HL-60 (cell line): ENCODE results near the gene GPD2.

Experiments used
- DNase-seq, 2 experiments: peaks; one replicate each; pipeline ENCODE4 v3.0.0-alpha.2; 2010 to 2020; ENCODE audit warnings: low read depth in 1 of 2, low spot score in 1 of 2
- H3K27ac ChIP-seq: fragments of 250-450 bp; sonication (Bioruptor Pico); replicated peaks from 2 replicates; pipeline ENCODE4 v1.5.1; 2020; ENCODE audit warnings: mild to moderate bottlenecking, moderate library complexity
- H3K27me3 ChIP-seq: fragments of 250-450 bp; sonication (Bioruptor Pico); 2 replicates; pipeline ENCODE4 v1.5.1; 2021; ENCODE audit warnings: mild to moderate bottlenecking, moderate library complexity; ENCODE audit not compliant: insufficient read depth, poor library complexity, severe bottlenecking
- H3K4me3 ChIP-seq: replicated peaks from 2 replicates; pipeline ENCODE4 v1.5.1; 2011; ENCODE audit warnings: mild to moderate bottlenecking, control low read depth, low read length; ENCODE audit not compliant: insufficient read depth
- GABPA ChIP-seq: IDR thresholded peaks from 2 replicates; pipeline ENCODE4 v1.6.1; 2012; ENCODE audit warnings: low read depth
- POLR2AphosphoS5 ChIP-seq: IDR thresholded peaks from 2 replicates; pipeline ENCODE4 v1.6.1; 2012; ENCODE audit warnings: low read depth
- SPI1 ChIP-seq: IDR thresholded peaks from 2 replicates; pipeline ENCODE4 v1.6.1; 2012; ENCODE audit warnings: low read depth, mild to moderate bottlenecking, borderline replicate concordance
- TF ChIP-seq, protein P1 (sequence below): IDR thresholded peaks from 2 replicates; pipeline ENCODE4 v1.6.1; 2012; ENCODE audit warnings: low read depth; ENCODE audit not compliant: insufficient replicate concordance
- TF ChIP-seq, protein P2 (sequence below): IDR thresholded peaks from one replicate; pipeline ENCODE4 v1.5.1; 2011; ENCODE audit warnings: low read length, control low read depth, inconsistent platforms; ENCODE audit not compliant: insufficient read depth

The GPD2 gene

DNA sequence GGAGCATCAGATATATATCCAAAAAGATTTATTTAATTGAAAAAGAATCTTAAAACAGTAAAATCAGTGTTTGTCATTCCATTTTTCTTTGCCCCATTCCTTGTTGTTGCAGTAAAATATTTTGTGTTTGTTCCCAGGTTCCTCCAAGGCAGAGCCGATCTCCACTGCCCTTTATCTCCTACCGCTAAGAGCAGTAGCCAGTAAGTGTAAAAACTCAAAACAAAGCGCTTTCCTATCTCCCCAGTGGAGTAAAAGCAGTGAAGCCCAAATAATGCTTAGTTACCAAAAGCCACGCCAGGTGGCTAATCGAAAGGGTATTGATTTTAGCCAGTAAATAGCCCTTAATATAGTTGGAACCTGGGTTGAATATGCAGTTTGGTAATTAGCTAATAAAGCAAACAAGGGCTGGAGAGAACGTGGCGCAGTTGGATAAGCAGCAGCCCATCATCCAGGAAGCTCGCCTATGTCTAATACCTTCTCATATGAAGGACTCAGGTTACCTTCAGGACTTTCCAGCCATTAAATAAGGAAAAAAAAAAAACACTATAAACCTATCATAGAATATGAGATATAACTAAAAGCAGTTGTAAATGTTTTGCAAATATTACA, 12.4 kb upstream of the GPD2 start:
- no peak overlapping the region for H3K27ac ChIP-seq
- TF ChIP-seq SPI1 (no peak), POLR2AphosphoS5 (no peak), GABPA (no peak)
- TF ChIP-seq, protein P1, sequence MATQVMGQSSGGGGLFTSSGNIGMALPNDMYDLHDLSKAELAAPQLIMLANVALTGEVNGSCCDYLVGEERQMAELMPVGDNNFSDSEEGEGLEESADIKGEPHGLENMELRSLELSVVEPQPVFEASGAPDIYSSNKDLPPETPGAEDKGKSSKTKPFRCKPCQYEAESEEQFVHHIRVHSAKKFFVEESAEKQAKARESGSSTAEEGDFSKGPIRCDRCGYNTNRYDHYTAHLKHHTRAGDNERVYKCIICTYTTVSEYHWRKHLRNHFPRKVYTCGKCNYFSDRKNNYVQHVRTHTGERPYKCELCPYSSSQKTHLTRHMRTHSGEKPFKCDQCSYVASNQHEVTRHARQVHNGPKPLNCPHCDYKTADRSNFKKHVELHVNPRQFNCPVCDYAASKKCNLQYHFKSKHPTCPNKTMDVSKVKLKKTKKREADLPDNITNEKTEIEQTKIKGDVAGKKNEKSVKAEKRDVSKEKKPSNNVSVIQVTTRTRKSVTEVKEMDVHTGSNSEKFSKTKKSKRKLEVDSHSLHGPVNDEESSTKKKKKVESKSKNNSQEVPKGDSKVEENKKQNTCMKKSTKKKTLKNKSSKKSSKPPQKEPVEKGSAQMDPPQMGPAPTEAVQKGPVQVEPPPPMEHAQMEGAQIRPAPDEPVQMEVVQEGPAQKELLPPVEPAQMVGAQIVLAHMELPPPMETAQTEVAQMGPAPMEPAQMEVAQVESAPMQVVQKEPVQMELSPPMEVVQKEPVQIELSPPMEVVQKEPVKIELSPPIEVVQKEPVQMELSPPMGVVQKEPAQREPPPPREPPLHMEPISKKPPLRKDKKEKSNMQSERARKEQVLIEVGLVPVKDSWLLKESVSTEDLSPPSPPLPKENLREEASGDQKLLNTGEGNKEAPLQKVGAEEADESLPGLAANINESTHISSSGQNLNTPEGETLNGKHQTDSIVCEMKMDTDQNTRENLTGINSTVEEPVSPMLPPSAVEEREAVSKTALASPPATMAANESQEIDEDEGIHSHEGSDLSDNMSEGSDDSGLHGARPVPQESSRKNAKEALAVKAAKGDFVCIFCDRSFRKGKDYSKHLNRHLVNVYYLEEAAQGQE, result no peak
- TF ChIP-seq, protein P2, sequence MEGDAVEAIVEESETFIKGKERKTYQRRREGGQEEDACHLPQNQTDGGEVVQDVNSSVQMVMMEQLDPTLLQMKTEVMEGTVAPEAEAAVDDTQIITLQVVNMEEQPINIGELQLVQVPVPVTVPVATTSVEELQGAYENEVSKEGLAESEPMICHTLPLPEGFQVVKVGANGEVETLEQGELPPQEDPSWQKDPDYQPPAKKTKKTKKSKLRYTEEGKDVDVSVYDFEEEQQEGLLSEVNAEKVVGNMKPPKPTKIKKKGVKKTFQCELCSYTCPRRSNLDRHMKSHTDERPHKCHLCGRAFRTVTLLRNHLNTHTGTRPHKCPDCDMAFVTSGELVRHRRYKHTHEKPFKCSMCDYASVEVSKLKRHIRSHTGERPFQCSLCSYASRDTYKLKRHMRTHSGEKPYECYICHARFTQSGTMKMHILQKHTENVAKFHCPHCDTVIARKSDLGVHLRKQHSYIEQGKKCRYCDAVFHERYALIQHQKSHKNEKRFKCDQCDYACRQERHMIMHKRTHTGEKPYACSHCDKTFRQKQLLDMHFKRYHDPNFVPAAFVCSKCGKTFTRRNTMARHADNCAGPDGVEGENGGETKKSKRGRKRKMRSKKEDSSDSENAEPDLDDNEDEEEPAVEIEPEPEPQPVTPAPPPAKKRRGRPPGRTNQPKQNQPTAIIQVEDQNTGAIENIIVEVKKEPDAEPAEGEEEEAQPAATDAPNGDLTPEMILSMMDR, result no peak
- no peak for DNase-seq
- H3K27me3 ChIP-seq, result no peaks in the 10 kb centered on the region
- no peak overlapping the region for H3K4me3 ChIP-seq

- Histone ChIP-seq H3K27ac (no peak overlapping the region), H3K27me3 (no peaks in the 10 kb centered on the region), H3K4me3 (no peak overlapping the region)
- peak in 1 of 2 experiments; percentile 17 for DNase-seq
- TF ChIP-seq SPI1 (peak; percentile 85), POLR2AphosphoS5 (no peak)
Observed at GRCh38 chr2:156427074-156427473, 9.1 kb upstream of the GPD2 start.

GRCh38 chr2:156429211-156429610, 7.0 kb upstream of the GPD2 start:
- no peak for DNase-seq
- H3K27me3 ChIP-seq, result no peaks in the 10 kb centered on the region
- no peak overlapping the region for H3K4me3 ChIP-seq
- H3K27ac ChIP-seq, result no peak overlapping the region
- TF ChIP-seq, protein P1, result no peak
- TF ChIP-seq SPI1, result no peak
- no peak for TF ChIP-seq POLR2AphosphoS5
- no peak for TF ChIP-seq GABPA

DNA sequence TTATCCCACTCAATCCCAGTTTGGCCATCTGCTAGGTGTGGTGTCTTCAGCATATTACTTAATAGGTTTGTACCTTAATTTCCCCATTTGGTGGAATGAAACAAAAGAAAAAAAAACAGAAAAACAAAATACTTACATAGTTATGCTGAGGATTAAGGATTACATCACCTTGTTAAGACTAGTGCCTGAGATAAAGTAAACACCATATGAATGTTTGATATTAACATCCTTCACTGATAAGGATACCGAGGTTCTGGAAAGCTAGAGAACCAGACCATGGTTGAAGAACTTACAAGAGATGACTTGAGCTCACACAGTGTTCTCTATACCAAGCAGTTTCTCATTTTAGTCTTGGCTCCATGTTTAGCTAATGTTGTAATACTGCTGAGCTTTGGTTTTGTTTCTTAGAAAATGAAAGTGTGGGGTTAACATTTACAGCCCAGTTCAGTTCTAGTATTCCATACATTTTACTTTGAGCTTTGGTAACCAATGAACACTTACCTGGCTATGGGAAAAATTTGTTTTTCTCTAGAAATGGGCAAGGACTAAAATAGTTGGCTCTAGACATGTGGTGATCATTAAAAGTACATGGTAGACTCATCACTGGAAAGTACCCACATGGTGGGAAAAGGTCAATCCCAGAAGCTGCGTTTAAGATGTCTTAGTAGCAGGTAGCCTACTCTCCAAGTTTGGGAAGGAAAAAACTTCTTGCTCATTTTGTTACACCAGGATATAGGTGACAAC, 5.8 kb upstream of the GPD2 start:
- H3K27ac ChIP-seq, result peak overlapping the region; percentile 60
- no peak for DNase-seq
- TF ChIP-seq, protein P2, result no peak
- TF ChIP-seq, protein P1, result no peak
- TF ChIP-seq POLR2AphosphoS5 (no peak), SPI1 (no peak), GABPA (no peak)

More for the DNA sequence above, 5.8 kb upstream of the GPD2 start:
- no peaks in the 10 kb centered on the region for H3K27me3 ChIP-seq
- H3K4me3 ChIP-seq, result no peak overlapping the region
